PC-9 (cell line): Measurements from ENCODE around the gene EXOC4. TPM values are rescaled to one million over a fixed set of nuclear protein-coding genes. Genes with fewer than 3 reads are reported as not detected.

Experiments
- BruUV-seq: library from RNA; stranded (reverse); fragments of 400-500 nt; replicated peaks from 2 replicates; lab custom pipeline; 2021; lab: Mats Ljungman, UMichigan
- CTCF ChIA-PET: fragments of 300-600 bp; sonication (Branson Sonifier 250); formaldehyde crosslinking; loops from one replicate; lab custom pipeline; 2022; ENCODE audit warnings: antibody characterized with exemption; lab: Charles Lee
- POLR2A ChIA-PET: fragments of 300-600 bp; sonication (Branson Sonifier 250); formaldehyde crosslinking; loops from one replicate; lab custom pipeline; 2022; ENCODE audit warnings: antibody characterized with exemption; ENCODE audit not compliant: unreplicated experiment; lab: Charles Lee
- DNase-seq, 2 experiments: peaks; one replicate each; pipeline versions ENCODE4 v3.0.0 to v3.0.0-alpha.2; 2015 to 2022; ENCODE audit warnings: mixed read lengths in 1 of 2
- H2AFZ ChIP-seq: fragments of 200-600 bp; sonication (generic); 2 replicates; pipeline ENCODE4 v1.8.1; 2017; ENCODE audit warnings: antibody characterized with exemption
- H3F3A ChIP-seq: fragments of 200-600 bp; sonication (generic); 2 replicates; pipeline ENCODE4 v1.8.1; 2017; ENCODE audit warnings: antibody characterized with exemption, mild to moderate bottlenecking, low read depth; ENCODE audit not compliant: insufficient read depth
- H3K27ac ChIP-seq: fragments of 200-600 bp; sonication (generic); 2 replicates; pipeline ENCODE4 v1.6.1; 2016; ENCODE audit warnings: mixed run types
- H3K27me3 ChIP-seq: fragments of 200-600 bp; sonication (generic); 2 replicates; pipeline ENCODE4 v1.6.1; 2016; ENCODE audit warnings: low read depth, mixed run types; ENCODE audit not compliant: insufficient read depth
- H3K36me3 ChIP-seq: fragments of 200-600 bp; sonication (generic); 2 replicates; pipeline ENCODE4 v1.6.1; 2016; ENCODE audit warnings: low read depth, mixed run types
- H3K4me1 ChIP-seq: fragments of 200-600 bp; sonication (generic); replicated peaks from 2 replicates; pipeline ENCODE4 v1.6.1; 2016; ENCODE audit warnings: mixed run types; ENCODE audit not compliant: insufficient read depth
- H3K4me2 ChIP-seq: fragments of 200-600 bp; sonication (generic); 2 replicates; pipeline ENCODE4 v1.6.1; 2017; ENCODE audit warnings: mixed run types
- H3K4me3 ChIP-seq: fragments of 200-600 bp; sonication (generic); 2 replicates; pipeline ENCODE4 v1.6.1; 2016; ENCODE audit warnings: mixed run types
- H3K79me2 ChIP-seq: fragments of 200-600 bp; sonication (generic); 2 replicates; pipeline ENCODE4 v1.6.1; 2017; ENCODE audit warnings: low read depth, mixed run types
- H3K9me2 ChIP-seq: fragments of 200-600 bp; sonication (generic); 2 replicates; pipeline ENCODE4 v1.8.1; 2017; ENCODE audit warnings: mild to moderate bottlenecking; ENCODE audit not compliant: insufficient read depth
- H3K9me3 ChIP-seq: fragments of 200-600 bp; sonication (generic); 2 replicates; pipeline ENCODE4 v1.8.1; 2016; ENCODE audit warnings: low read depth; ENCODE audit not compliant: insufficient read depth
- H4K20me1 ChIP-seq: fragments of 200-600 bp; sonication (generic); 2 replicates; pipeline ENCODE4 v1.8.1; 2017; ENCODE audit not compliant: insufficient read depth
- EZH2 ChIP-seq: fragments of 200-600 bp; sonication (generic); IDR thresholded peaks from 2 replicates; pipeline ENCODE4 v1.8.0; 2017; ENCODE audit warnings: antibody characterized with exemption, low read depth
- intact Hi-C: fragments of 100-400 bp; cut with micrococcal nuclease; formaldehyde crosslinking; loops from one replicate; pipeline ENCODE4 v1.10.0; 2022; ENCODE audit not compliant: unreplicated experiment
- total RNA-seq: library from RNA; stranded (reverse); gene quantifications from 2 replicates; pipeline ENCODE4 v1.2.3, GENCODE V29; 2021
- TF ChIP-seq, protein P1 (sequence below): fragments of 200-600 bp; sonication (generic); conservative IDR thresholded peaks from 2 replicates; pipeline ENCODE4 v1.6.1; 2017; ENCODE audit warnings: mixed run types, antibody characterized with exemption, mild to moderate bottlenecking, moderate library complexity

The EXOC4 gene
- total RNA-seq, 1 experiment from 2014 or later, result 101 TPM

DNA sequence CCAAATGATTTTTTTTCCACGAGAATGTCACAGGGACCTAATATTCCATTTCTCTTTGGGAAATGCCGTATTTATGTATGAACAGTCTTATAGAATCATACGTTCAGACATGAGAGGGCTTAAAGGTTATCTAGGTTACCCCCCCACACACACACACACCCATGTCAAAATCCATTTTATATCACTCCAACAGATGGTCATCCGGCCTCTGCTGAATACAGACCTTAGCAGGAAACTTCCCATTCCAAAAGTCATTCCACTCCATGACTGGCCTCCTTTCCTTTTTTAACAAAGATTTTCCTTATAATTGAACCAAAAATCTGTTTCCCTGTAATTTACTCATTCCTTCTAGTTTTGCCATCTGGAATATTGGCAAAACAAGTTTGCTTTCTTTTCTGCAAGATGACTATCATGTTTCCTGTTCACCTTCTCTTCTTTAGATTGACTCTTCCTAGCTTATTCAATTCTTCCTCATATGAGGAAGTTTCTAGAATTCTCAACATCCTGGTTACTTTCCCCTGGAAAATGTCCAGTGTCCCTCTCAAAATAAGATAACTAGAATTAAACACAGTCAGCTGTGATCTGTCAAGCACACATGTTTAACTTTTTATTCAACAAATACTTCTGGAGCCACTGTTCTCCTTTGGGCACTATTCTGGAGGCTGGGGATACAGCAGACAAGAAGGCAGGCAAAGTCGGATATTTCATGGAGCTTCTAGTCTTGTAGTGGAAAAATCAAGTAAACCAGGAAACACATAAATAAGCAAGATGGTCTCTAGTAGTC is 597.8 kb downstream of the EXOC4 start:
- H2AFZ ChIP-seq, result no peak overlapping the region
- DNase-seq, result peak in 1 of 2 experiments; percentile 16
- H3K9me3 ChIP-seq, result no peaks in the 10 kb centered on the region
- peaks cover 9% of the 10 kb centered on the region for H3K4me1 ChIP-seq
- TF ChIP-seq, protein P1, sequence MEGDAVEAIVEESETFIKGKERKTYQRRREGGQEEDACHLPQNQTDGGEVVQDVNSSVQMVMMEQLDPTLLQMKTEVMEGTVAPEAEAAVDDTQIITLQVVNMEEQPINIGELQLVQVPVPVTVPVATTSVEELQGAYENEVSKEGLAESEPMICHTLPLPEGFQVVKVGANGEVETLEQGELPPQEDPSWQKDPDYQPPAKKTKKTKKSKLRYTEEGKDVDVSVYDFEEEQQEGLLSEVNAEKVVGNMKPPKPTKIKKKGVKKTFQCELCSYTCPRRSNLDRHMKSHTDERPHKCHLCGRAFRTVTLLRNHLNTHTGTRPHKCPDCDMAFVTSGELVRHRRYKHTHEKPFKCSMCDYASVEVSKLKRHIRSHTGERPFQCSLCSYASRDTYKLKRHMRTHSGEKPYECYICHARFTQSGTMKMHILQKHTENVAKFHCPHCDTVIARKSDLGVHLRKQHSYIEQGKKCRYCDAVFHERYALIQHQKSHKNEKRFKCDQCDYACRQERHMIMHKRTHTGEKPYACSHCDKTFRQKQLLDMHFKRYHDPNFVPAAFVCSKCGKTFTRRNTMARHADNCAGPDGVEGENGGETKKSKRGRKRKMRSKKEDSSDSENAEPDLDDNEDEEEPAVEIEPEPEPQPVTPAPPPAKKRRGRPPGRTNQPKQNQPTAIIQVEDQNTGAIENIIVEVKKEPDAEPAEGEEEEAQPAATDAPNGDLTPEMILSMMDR, result no peak
- no peak for TF ChIP-seq EZH2
- H3K4me2 ChIP-seq, result no peak overlapping the region
- no peak overlapping the region for H3K4me3 ChIP-seq
- intact Hi-C loops, result loop anchor here (5.0 to 10.0 kb wide), 5 partner anchors 98 to 662 kb away; partner anchors contain the start of gene EXOC4
- H4K20me1 ChIP-seq, result no peaks in the 10 kb centered on the region
- H3K9me2 ChIP-seq, result no peaks in the 10 kb centered on the region
- no TSS peak for BruUV-seq
- CTCF ChIA-PET, result no interaction called here
- POLR2A ChIA-PET, result no interaction called here
- H3K27me3 ChIP-seq, result no peaks in the 10 kb centered on the region
- H3F3A ChIP-seq, result no peaks in the 10 kb centered on the region
- no peaks in the 10 kb centered on the region for H3K36me3 ChIP-seq
- no peaks in the 10 kb centered on the region for H3K79me2 ChIP-seq
- no peak overlapping the region for H3K27ac ChIP-seq

DNA sequence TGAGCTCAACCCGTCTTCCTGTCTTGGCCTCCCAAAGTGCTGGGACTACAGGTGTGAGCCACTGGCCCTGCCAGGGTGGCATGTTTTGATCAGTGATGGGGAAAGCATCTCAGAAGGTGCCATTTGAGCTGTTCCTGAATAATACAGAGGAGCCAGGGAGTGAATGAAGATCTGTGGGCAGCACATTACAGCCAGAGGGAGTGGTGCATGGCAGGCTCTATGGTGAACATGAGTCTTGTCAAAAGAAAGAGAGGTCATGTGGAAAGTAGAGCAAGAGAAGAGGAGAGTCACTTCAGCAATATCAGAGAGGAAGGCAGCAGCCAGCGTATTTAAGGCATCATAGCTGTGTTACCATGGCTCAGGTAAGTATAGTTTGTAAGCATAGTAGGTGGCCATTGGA is 598.5 kb downstream of the EXOC4 start:
- Histone ChIP-seq H2AFZ (no peak overlapping the region), H3K4me2 (no peak overlapping the region), H3K4me1 (peaks cover 9% of the 10 kb centered on the region), H3F3A (no peaks in the 10 kb centered on the region), H3K79me2 (no peaks in the 10 kb centered on the region), H3K27ac (no peak overlapping the region), H3K9me2 (no peaks in the 10 kb centered on the region), H4K20me1 (no peaks in the 10 kb centered on the region), H3K27me3 (no peaks in the 10 kb centered on the region), H3K36me3 (no peaks in the 10 kb centered on the region), H3K9me3 (no peaks in the 10 kb centered on the region), H3K4me3 (no peak overlapping the region)
- CTCF ChIA-PET, result no interaction called here
- intact Hi-C loops, result loop anchor here (5.0 to 10.0 kb wide), 5 partner anchors 99 to 661 kb away; partner anchors contain the start of gene EXOC4
- TF ChIP-seq, protein P1, result no peak
- TF ChIP-seq EZH2, result no peak
- no TSS peak for BruUV-seq
- DNase-seq, result peak in 1 of 2 experiments; percentile 9
- POLR2A ChIA-PET, result no interaction called here

DNA sequence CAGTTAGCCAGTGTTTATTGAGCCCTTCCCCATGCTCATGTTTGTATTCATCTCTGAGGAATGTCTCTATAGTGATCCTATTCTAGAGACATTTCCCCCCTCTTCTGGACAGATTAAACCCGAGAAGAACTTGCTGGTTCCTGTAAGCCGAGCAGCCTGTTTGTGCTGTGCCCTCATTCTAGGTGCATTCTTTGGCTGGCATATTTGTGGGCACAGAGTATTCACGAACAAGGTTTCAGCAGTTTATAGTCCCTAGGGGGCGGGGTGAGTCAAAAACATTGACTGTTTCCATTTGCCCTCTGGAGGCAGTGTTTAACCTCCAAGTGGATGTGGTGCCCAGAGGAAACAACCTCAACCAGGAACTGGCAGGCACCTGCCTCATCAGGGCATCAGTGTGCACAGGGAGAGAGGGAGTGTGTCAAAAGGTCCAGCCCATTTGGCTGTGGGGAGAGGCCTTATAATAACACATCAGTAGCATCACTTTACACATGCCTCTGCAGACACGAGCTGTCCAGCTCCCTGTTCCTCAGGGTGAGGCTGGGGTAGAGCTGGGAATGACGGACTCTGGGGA is 600.9 kb downstream of the EXOC4 start:
- H3K79me2 ChIP-seq, result no peaks in the 10 kb centered on the region
- H3K9me2 ChIP-seq, result no peaks in the 10 kb centered on the region
- POLR2A ChIA-PET, result no interaction called here
- H3K4me2 ChIP-seq, result peak overlapping the region; percentile 26; the same call in 1 of the 2 replicates
- no peaks in the 10 kb centered on the region for H3F3A ChIP-seq
- H3K4me3 ChIP-seq, result no peak overlapping the region
- no peak for TF ChIP-seq EZH2
- TF ChIP-seq, protein P1, result peak; percentile 64; the same call in 1 of the 2 replicates
- H3K36me3 ChIP-seq, result no peaks in the 10 kb centered on the region
- intact Hi-C loops, result loop anchor here (5.0 to 10.0 kb wide), 5 partner anchors 101 to 659 kb away; partner anchors contain the start of gene EXOC4
- peak; percentile 82 to 87 for DNase-seq
- CTCF ChIA-PET, result no interaction called here
- H4K20me1 ChIP-seq, result no peaks in the 10 kb centered on the region
- peak overlapping the region; percentile 31 for H3K27ac ChIP-seq
- peaks cover 9% of the 10 kb centered on the region for H3K4me1 ChIP-seq
- H3K27me3 ChIP-seq, result no peaks in the 10 kb centered on the region
- no peak overlapping the region for H2AFZ ChIP-seq
- BruUV-seq, result no TSS peak
- no peaks in the 10 kb centered on the region for H3K9me3 ChIP-seq
